HG03139 (cell line): ENCODE data around the gene INHBB.

Experiments
- ATAC-seq: cut with Tn5 transposase; IDR thresholded peaks from one replicate; pipeline ENCODE4 v1.9.1; 2021; ENCODE audit not compliant: unreplicated experiment

Gene INHBB

DNA sequence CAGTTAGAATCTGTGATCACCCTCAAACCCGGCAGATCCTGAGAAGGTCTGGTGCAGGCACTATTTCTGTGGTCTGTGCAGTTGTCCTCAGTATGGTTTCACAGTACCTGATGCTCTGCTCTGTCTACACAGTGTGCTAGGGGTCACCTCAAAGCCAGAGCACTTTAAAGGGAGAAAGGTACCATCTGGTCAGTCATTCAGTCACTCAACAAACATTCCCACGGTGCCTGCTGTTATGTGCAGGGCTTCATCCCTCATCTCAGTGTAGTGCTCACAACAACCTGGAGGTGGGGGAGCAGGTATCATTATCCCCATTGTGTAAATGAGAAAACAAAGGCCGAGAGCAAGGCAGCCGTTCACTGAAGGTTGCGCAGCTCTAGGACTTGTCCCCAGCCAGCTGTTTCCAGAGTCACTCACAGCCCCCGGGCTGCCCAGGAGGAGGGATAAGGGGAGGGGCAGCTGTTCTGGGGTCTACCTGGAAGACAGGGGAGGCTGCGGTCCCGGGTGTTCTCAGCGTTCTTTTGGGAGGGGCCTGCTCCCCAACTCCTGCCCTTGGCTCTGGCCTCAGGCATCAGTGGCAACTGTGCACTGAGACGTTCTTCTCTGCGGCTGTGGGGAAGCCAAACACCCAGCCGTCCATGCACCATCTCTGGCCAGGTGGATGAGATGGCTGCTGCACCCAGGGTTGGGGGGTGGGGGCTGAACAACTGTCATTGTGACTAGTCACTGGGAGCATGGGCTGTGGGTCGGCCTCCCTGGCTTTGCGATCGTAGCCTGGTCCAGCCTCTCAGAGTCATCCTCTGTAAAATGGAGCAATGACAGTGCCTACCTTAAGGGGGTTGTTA lies 9.2 kb downstream of the INHBB start:
- no peak for ATAC-seq

DNA sequence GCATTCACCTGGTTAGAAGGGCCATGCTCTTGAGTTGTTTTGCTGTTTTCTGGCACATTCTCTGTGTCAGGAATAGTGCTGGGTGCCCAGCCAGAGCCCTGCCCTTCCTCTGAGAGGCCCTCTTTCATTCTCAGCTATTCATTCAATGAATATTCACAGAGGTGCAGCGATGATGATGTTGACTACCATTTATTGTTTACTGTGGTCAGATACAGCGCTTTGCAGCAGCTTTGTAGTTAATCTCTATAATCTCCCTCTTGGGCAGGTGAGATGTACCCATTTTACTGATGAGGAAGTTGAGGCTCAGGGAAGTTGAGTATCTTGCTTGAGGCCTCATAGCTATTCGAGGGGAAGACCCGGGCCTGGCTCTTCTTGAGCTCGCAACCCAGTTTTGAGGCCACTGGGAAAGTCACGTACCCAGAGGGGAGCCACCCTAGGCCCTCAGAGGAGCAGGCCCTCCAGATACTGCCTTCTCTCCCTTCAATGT lies 9.9 kb downstream of the INHBB start:
- ATAC-seq: no peak

GRCh38 chr2:120357768-120358167 lies 11.8 kb downstream of the INHBB start:
- ATAC-seq: no peak

DNA sequence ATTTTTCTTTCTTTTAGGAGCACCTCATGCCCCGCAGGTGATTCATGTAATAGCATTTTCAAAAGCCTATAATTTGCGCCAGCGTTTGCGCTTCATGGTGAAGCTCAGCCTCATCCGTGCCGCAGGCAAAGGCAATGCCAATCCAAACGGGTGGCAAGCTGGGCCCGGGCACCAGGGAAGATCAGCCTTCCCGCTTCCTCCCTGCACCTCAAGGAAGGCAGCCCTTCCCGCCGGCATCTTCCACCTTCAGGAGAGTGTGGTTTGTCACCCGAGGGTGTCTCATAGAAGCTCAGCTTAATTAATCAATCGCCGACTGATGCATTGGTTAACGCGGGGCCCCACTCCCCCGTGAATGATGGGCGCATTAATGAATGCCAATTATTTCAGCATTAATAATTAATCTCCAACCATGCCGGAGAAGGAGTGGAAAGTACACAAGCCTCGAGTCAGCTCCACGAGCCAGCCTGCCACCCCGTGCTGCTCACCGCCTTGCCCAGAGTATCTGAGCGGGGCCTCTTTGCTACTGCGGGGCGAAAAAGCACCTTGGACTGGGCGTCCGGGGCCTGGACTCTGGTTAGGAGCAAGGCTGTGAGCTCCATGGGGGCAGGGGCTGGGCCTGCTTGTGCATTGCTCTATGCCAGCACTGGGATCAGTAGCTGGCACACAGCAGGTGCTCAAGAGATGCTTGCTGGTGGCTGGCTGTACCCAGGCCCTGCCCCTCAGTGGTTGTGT lies 13.0 kb downstream of the INHBB start:
- no peak for ATAC-seq

DNA sequence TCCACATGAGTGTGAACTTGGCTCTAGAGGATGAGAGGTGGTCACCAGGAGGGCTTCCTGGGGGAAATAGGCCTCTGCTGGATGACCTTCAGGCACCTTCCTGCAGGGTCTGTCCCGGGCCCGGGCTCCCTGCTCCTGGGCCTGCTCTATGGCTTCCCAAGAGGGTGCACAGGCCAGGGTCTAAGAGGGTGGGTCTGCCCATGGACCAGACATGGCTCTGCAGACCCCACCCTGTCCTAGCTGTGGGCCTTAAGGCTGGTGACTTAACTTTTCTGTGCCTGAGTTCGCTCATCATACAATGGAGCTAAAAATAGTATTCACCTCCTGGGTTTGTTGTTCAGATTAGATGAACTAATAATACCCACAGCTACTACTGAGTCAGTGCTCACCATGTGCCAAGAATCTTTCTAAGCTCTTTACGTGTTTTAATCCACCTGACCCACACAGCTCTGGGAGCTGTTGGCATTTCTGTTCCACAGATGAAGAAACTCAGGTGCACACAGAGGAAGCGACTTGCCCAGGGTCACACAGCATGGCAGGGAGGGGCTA lies 14.4 kb downstream of the INHBB start:
- ATAC-seq: no peak

- no peak for ATAC-seq
Observed at GRCh38 chr2:120362926-120363325, 17.0 kb downstream of the INHBB start.

DNA sequence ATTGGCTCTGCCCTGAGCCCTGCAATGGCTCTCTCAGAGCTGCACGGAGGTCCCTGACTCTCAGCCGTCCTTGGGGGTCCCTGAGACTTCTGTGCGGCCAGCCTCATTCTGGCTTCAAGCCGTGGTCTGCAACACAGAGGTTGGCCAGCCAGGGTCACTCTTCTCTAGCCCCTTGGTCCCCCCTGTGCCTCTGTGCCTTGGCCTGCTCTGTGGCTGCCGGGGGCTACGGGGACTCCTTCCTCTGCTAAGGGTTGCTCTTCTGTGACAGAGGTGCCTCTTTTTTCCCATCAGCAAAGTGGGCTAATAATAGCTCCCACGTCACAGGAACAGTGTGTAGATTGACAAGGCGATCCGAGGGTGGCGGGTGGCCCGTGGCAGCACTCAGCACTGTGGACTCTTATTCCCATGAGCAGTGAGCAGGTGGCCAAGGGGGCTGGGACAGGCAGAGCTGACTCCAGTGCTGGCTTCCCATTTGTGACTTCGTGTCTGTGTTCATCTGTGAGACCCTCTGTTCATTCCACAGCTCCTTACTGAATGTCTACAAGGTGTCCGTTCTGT lies 19.4 kb downstream of the INHBB start:
- ATAC-seq: no peak

- ATAC-seq: no peak
Observed at GRCh38 chr2:120366698-120367097, 20.8 kb downstream of the INHBB start.

- ATAC-seq: no peak
Observed at GRCh38 chr2:120367221-120367620, 21.3 kb downstream of the INHBB start.

DNA sequence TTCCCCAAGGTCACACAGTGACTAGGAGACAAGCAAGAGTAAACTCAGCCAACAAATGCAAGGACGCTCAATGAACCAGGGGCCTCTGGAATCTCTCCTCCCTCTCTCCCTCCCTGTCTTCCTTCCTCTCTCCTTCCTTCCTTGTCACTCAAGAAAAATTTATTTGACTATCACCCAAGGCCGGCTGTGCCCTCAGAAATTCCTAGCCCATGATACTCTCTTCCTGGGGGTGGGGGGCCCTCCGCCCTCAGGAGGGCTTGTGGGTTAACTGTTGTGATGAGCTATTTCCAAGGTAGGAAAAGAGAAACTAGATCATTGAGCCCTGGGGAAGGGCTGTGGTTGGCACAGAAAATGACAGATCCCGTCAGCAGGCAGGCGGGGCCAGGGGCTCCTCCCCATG lies 21.7 kb downstream of the INHBB start:
- ATAC-seq: no peak

GRCh38 chr2:120368086-120368485 lies 22.1 kb downstream of the INHBB start:
- ATAC-seq: no peak

GRCh38 chr2:120369250-120369649 lies 23.3 kb downstream of the INHBB start:
- no peak for ATAC-seq

- ATAC-seq: no peak
Observed at GRCh38 chr2:120371969-120372625, 26.2 kb downstream of the INHBB start.

- ATAC-seq: no peak
Observed at GRCh38 chr2:120372816-120373215, 26.9 kb downstream of the INHBB start.

DNA sequence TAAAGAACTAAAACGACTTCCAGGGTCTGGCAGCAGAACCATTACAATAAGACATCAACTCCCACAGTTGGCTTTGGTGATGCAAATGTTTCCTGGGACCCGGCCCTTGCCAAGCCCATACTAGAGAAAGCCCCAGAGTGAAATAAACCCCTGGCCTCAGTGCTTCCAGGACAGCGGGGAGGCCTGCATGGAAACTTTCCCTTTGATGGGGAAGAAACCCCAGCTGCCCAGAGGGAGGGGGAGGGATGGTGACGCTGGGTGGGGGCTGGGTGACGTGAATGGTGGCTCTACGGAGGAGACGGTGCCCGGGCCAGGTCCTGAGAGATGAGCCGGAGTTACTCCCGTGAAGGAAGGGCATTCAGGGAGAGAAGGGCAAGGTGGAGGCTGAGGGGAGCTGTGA lies 27.5 kb downstream of the INHBB start:
- ATAC-seq: no peak

GRCh38 chr2:120374821-120375220 lies 28.9 kb downstream of the INHBB start:
- ATAC-seq: no peak

- no peak for ATAC-seq
Observed at GRCh38 chr2:120375251-120376020, 29.5 kb downstream of the INHBB start.

GRCh38 chr2:120376101-120376500 lies 30.2 kb downstream of the INHBB start:
- no peak for ATAC-seq

DNA sequence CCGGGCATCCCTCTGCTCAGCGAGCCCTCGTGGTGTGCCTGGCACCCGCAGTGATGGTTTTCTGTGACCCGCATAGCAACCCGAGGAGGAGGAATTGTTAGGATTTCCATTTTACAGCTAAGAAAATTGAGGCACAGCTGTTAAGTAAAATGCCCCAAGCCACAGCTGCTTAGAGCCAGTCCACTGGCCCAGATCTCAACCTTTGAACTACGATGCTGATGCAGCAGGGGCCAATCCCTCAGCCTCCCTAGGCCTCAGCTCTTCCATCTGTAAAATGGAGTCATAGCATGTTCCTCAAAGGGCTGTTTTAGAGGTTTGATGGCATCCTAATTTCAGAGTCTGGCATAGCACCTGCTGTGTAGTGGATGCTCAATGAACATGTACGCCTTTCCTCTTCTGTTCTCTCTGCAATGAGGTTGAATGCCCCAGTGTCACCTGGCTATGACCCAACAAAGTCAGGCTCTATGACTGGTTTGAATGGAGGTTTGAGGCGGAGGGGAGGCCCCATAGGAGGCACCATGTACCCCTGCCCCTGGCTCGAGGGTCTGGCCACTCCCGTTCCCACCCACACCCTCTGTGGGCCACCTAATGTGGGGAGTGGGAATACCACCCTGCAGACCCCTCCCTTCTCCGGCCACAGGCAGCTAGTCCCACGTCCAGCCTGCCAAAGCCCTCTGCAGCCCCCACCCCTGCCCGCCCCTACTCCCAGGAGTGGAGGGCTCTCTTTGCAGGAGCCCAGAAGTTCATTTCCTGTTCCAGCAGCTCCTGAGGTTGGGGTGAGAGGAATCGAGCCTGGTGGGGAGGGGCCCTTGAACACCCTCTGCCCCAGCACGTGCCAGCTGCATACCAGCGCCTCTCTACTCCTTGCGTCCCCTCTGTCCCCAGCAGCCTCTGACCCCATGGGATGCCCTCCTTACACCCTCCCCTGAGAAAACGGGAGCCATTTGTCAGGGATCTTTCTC lies 31.0 kb downstream of the INHBB start:
- ATAC-seq: no peak
